Activated naive CD8-positive, alpha-beta T cell (primary cell): ENCODE results near the gene C1QTNF12.
A peak's percentile ranks its signal among the peaks of the same experiment; 100 is the strongest.

Experiments used
- H3K27ac Mint-ChIP-seq: one replicate; pipeline ENCODE4 v1.8.0; 2021; ENCODE audit warnings: mixed read lengths
- H3K27me3 Mint-ChIP-seq: one replicate; pipeline ENCODE4 v1.8.0; 2021; ENCODE audit warnings: mixed read lengths
- H3K36me3 Mint-ChIP-seq: one replicate; pipeline ENCODE4 v1.8.0; 2021; ENCODE audit warnings: mixed read lengths
- H3K4me1 Mint-ChIP-seq: one replicate; pipeline ENCODE4 v1.8.0; 2021; ENCODE audit warnings: low read depth, mixed read lengths
- H3K4me3 Mint-ChIP-seq: one replicate; pipeline ENCODE4 v1.8.0; 2021; ENCODE audit warnings: mild to moderate bottlenecking, mixed read lengths
- H3K9me3 Mint-ChIP-seq: one replicate; pipeline ENCODE4 v1.8.0; 2021; ENCODE audit warnings: low read depth, mixed read lengths

Gene C1QTNF12

DNA sequence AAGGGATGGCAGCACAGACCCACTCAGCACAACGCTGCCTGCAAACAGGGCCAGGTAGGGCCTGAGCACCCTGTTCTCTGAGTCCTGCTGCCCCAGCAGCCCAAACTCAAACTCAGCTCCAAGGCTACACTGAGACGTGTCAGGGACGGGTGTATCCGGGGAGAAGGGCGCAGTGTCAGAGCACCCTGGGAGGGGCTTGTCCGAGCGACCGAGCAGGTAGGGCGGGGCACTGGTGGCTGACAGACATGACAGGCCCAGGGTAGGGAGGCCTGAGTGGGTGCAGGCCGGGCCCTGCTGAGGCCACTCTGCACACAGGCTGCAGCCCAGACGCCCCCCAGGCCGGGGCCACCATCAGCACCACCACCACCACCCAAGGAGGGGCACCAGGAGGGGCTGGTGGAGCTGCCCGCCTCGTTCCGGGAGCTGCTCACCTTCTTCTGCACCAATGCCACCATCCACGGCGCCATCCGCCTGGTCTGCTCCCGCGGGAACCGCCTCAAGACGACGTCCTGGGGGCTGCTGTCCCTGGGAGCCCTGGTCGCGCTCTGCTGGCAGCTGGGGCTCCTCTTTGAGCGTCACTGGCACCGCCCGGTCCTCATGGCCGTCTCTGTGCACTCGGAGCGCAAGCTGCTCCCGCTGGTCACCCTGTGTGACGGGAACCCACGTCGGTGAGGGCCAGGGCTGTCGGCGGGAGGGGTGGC, 39.2 kb upstream of the C1QTNF12 start:
- Mint-ChIP-seq H3K27me3 (no peaks in the 10 kb centered on the region), H3K4me1 (no peaks in the 10 kb centered on the region), H3K9me3 (no peaks in the 10 kb centered on the region), H3K4me3 (no peak overlapping the region), H3K36me3 (no peaks in the 10 kb centered on the region), H3K27ac (no peak overlapping the region)

DNA sequence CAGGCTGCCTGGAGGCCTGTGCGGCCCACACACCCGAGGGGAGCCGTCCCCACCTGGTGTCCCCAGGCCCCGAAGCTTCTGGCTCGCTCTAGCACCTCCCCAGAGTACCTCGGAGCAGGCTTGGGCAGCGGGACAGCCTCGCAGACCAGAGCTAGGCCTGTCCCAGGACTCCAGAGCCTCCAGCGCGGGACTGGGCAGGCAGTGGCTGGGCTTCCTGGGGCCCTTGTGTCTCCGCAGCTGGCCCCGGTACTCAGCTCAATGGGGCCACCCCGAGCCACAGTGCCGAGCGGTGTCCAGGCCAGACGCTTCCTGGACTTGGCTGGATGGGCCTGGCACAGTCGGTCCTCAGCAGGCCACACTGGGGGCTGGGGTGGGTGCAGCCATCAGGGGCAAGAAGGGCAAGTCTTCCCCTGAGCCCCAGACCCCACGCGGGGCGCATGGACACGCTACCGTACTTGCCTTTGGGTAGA, 38.6 kb upstream of the C1QTNF12 start:
- Mint-ChIP-seq H3K27ac (no peak overlapping the region), H3K9me3 (no peaks in the 10 kb centered on the region), H3K4me3 (no peak overlapping the region), H3K36me3 (no peaks in the 10 kb centered on the region), H3K27me3 (no peaks in the 10 kb centered on the region), H3K4me1 (no peaks in the 10 kb centered on the region)

DNA sequence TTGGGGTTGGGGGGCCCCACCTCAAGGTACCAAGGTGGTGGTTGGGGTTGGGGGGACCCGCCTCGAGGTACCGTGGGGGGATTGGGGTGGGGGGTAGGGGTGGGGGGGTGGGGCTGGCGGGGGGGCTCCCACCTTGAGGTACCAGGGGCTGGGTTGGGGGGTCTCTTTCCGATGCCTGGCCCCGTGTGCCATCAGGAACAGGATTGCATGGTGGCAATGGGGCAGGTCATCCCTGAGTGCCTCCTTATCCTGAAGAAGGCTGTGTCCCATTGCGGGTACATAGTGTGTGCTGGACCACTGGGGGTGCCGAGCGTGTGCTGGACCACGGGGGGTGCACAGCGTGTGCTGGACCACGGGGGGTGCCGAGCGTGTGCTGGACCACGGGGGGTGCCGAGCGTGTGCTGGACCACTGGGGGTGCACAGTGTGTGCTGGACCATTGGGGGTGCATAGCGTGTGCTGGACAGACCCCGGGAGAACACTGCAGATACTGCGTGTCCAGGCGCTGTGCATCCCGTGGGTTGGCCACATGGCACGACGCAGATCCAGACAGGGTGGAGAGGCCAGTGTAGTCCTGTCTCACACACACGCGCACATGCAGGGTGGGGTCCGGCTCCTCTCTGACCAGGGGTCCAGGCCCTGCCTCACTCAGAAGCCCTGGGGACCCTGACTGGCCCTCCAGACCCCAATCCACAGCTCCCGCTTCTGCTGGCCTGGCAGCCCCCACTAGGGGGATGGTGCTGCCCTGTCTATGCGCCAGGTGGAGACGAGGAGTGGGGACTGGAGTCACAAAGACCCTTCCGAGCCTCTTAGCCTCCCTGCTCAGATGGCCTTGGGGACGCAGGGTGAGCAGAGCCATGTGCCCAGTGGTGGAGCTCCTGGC, 37.9 kb upstream of the C1QTNF12 start:
- no peaks in the 10 kb centered on the region for H3K27me3 Mint-ChIP-seq
- H3K27ac Mint-ChIP-seq, result no peak overlapping the region
- H3K9me3 Mint-ChIP-seq, result no peaks in the 10 kb centered on the region
- no peaks in the 10 kb centered on the region for H3K4me1 Mint-ChIP-seq
- H3K36me3 Mint-ChIP-seq, result no peaks in the 10 kb centered on the region
- no peak overlapping the region for H3K4me3 Mint-ChIP-seq

DNA sequence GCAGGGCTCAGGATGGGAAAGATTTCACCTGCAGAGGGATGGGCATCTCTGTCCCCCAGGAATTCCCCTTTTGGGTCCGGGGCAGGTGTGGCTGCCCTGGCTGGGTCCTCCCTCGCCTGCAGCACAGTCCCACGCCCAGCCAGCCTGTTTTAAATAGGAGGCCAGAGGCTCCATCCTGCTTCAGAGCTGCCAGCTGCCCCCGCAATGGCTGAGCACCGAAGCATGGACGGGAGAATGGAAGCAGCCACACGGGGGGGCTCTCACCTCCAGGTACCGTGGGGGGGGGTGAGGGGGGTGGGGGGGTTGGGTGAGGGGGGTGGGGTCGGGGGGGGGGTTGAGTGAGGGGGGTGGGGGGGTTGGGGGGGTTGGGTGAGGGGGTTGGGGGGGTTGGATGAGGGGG, 37.3 kb upstream of the C1QTNF12 start:
- Mint-ChIP-seq H3K27ac (no peak overlapping the region), H3K36me3 (no peaks in the 10 kb centered on the region), H3K27me3 (no peaks in the 10 kb centered on the region), H3K4me3 (no peak overlapping the region), H3K9me3 (no peaks in the 10 kb centered on the region), H3K4me1 (no peaks in the 10 kb centered on the region)

DNA sequence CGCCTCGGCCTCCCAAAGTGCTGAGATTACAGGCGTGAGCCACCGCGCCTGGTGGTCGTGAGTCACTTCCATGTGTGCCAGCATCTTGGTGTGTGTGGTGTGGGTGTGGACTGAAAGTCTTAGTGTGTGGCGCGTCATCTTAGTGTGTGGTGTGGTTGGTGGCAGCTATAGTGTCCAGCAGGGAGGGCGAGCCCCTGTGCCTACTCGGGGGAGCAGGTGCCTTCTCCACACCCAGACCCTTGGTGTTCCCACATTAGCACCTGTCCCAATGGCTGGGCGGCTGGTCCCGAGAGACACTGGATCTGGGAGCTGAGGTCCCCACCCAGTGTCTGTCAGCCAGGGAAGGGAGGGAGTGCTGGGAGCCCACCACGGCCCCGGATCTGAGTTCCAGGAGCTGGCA, 36.5 kb upstream of the C1QTNF12 start:
- Mint-ChIP-seq H3K9me3 (no peaks in the 10 kb centered on the region), H3K4me1 (no peaks in the 10 kb centered on the region), H3K36me3 (no peaks in the 10 kb centered on the region), H3K4me3 (no peak overlapping the region), H3K27me3 (no peaks in the 10 kb centered on the region), H3K27ac (no peak overlapping the region)

DNA sequence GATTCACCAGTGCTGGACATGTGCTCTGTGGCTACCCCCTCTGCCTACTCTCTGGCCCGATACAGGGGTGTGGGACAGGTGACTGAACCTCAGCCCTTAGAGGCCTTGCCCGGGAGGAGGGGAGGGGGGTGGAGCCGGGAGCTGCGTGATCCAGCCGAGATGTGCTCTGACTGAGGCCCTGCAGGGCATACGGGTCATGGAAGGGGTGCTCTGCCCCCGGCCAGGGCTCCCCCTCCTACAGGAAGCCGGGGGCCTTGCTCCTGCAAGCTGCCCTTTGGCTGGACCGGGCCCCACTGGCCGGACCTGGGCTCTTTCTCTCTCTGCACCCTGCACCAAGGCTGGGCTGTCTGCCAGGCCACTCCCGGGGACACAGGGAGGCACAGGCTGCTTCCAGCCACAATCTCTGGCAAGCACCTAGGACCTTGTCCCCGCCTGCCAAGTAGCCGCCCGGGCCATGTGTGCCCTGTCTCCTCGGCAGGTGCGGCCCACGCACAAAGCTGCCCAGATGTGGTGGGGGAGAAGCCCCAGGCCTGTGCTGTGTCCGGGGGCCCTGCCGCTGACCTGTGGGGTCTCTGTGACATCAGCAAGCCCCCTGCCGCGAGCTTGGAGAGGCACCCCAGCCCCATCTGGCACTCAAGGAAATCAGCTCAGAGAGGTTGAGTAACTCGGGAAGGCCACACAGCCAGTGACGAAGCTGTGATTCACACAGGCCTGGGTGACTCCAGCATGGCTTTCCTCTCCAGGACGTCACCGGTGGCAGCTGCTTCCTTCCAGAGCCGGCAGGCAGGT, 35.2 kb upstream of the C1QTNF12 start:
- Mint-ChIP-seq H3K36me3 (no peaks in the 10 kb centered on the region), H3K9me3 (no peaks in the 10 kb centered on the region), H3K4me1 (no peaks in the 10 kb centered on the region), H3K27ac (no peak overlapping the region), H3K4me3 (no peak overlapping the region), H3K27me3 (no peaks in the 10 kb centered on the region)

DNA sequence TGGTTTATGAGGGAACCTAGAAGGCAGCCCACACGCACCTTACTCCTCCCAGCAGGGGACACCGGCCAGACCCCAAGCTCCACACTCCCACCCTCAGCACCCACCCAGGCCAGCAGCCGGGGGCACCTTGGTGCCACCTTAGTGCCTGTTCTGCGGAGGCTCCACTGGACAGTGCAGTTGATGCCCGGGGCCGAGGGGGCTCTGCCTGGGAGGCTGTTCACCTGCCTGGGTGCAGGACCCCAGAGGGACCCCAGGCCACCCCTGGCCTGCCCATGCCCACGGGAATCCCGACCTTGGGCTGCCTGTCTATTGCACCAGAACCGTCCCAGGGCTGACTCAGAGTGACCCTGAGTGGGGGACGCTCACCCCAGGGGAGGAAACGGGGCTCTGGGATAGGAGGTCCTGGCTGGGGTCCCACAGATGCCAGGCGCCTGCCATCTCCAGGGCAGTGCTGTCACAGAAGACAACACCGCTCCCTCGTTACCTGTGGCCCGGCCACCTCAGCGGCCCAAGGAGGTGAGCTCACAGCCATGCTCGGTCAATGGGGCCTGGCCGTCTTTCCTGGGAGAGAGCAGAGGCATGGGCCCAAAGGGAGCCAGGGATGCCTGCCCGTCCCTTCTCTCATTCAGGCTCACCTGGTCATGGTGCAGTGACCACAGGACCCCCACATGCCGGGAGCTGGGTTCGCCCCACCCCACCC, 34.4 kb upstream of the C1QTNF12 start:
- Mint-ChIP-seq H3K27me3 (no peaks in the 10 kb centered on the region), H3K9me3 (no peaks in the 10 kb centered on the region), H3K27ac (no peak overlapping the region), H3K4me3 (no peak overlapping the region), H3K4me1 (no peaks in the 10 kb centered on the region), H3K36me3 (no peaks in the 10 kb centered on the region)

DNA sequence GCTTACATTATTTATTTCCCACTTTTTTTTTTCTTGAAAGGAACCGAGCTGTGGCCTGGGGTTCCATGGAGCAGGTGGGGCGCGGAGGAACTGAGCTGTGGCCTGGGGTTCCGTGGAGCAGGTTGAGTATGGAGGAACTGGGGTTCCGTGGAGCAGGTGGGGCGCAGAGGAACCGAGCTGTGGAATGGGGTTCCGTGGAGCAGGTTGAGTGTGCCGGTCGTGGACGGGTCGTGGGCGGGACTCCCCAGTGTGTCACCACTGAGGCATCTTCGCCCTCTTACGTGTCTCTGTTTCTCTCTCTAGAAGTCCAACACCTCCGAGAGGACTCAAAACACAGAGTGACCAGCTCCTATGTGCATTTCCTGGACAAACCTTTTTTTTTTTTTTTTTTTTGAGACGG, 32.5 kb upstream of the C1QTNF12 start:
- no peaks in the 10 kb centered on the region for H3K27me3 Mint-ChIP-seq
- H3K4me3 Mint-ChIP-seq, result no peak overlapping the region
- no peaks in the 10 kb centered on the region for H3K36me3 Mint-ChIP-seq
- H3K9me3 Mint-ChIP-seq, result no peaks in the 10 kb centered on the region
- H3K27ac Mint-ChIP-seq, result no peak overlapping the region
- peaks cover 4% of the 10 kb centered on the region for H3K4me1 Mint-ChIP-seq

DNA sequence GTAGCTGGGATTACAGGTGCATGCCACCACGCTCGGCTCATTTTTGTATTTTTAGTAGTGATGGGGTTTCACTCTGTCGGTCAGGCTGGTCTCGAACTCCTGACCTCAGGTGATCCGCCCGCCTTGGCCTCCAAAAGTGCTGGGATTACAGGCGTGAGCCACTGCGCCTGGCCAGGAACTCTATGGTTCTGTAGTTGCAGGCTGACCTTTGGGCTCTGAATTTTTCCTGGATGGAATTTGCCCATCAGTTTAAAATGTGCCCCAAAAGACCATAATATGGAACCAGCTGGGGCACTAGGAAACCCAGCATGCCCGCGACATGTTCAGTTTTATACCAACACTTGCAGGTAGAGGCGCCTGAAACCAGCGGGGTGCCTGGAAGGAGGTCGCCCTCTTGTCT, 32.1 kb upstream of the C1QTNF12 start:
- no peaks in the 10 kb centered on the region for H3K27me3 Mint-ChIP-seq
- H3K4me3 Mint-ChIP-seq, result no peak overlapping the region
- no peak overlapping the region for H3K27ac Mint-ChIP-seq
- no peaks in the 10 kb centered on the region for H3K36me3 Mint-ChIP-seq
- peaks cover 4% of the 10 kb centered on the region for H3K4me1 Mint-ChIP-seq
- H3K9me3 Mint-ChIP-seq, result no peaks in the 10 kb centered on the region

DNA sequence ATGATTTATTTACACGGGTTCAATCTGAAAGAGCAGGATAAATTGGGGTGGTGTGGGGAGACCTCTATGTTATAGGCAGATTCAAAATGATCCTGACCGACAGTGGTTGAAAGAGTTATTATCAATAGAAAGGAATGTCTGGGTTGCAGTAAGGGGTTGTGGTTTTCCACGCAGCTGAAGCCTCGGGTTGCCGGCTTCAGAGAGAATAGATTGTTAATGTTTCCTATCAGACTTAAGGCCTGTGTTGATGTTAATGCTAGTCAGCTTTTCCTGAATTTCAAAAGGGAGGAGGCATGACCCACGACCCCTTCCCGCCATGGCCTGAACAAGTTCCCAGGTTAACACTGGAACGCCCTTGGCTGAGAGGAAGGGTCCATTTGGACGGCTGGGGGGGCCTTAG, 29.3 kb upstream of the C1QTNF12 start:
- H3K4me1 Mint-ChIP-seq, result peaks cover 22% of the 10 kb centered on the region
- peaks cover 2% of the 10 kb centered on the region for H3K36me3 Mint-ChIP-seq
- H3K27ac Mint-ChIP-seq, result no peak overlapping the region
- H3K9me3 Mint-ChIP-seq, result no peaks in the 10 kb centered on the region
- H3K27me3 Mint-ChIP-seq, result no peaks in the 10 kb centered on the region
- H3K4me3 Mint-ChIP-seq, result peak overlapping the region; percentile 66

DNA sequence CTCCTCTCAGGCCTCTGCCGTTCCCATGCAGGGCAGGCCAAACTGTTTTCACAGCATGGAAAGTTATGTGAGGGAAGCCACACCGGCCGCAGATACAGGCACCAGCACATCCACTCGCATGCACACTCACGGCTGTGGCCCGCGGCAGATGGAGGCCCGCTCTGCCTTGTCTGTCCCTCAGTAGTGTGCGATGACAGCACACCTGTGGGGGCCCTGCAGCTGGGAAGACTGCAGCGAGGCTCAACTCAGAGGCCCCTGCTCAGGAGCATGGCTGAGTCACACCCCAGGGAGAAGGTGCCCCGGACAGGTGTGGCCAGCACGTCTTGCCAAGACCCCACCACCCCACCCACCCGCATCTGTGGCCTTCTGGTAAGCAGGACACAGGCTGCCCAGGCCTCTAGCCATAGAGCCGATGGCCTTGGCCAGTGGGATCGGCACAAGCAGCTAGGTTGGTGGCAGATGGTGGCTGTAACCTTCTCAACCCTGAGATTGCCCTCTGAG, 28.5 kb upstream of the C1QTNF12 start:
- no peak overlapping the region for H3K27ac Mint-ChIP-seq
- no peaks in the 10 kb centered on the region for H3K27me3 Mint-ChIP-seq
- H3K36me3 Mint-ChIP-seq, result peaks cover 2% of the 10 kb centered on the region
- H3K4me3 Mint-ChIP-seq, result peak overlapping the region; percentile 73
- H3K4me1 Mint-ChIP-seq, result peaks cover 31% of the 10 kb centered on the region
- no peaks in the 10 kb centered on the region for H3K9me3 Mint-ChIP-seq

DNA sequence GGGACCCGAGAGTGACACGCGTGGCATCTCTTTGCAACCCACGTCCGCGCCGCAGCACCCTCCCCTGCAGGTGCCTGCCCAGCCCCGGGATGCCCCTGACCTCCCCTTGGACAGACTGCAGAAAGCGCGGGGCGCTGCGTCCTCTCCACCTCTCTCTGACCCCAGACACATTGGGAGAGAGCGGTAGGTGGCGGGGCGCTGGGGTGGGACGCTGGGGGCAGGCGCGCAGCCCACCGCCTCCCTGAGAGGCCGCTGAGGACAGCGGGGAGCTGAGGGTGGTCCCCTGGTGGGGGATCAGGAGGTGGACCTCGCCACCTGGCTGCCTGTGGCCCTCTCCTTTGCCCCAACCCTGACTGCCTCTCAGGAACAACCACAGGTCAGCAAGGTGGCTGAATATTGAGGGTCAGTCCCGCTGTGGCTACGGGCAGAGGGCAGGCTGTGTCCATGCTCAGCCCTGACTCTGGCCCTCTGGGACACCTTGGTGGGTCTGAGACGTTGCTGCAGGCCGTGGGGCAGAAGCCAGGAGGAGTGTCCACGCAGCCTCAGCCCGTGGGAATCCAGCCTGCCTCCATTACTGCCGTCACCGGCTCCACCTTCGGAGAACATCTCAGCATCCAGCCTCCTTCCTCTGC, 27.9 kb upstream of the C1QTNF12 start:
- H3K4me1 Mint-ChIP-seq, result peaks cover 37% of the 10 kb centered on the region
- peak overlapping the region; percentile 73 for H3K4me3 Mint-ChIP-seq
- no peaks in the 10 kb centered on the region for H3K9me3 Mint-ChIP-seq
- H3K27ac Mint-ChIP-seq, result no peak overlapping the region
- H3K27me3 Mint-ChIP-seq, result no peaks in the 10 kb centered on the region
- peaks cover 2% of the 10 kb centered on the region for H3K36me3 Mint-ChIP-seq

DNA sequence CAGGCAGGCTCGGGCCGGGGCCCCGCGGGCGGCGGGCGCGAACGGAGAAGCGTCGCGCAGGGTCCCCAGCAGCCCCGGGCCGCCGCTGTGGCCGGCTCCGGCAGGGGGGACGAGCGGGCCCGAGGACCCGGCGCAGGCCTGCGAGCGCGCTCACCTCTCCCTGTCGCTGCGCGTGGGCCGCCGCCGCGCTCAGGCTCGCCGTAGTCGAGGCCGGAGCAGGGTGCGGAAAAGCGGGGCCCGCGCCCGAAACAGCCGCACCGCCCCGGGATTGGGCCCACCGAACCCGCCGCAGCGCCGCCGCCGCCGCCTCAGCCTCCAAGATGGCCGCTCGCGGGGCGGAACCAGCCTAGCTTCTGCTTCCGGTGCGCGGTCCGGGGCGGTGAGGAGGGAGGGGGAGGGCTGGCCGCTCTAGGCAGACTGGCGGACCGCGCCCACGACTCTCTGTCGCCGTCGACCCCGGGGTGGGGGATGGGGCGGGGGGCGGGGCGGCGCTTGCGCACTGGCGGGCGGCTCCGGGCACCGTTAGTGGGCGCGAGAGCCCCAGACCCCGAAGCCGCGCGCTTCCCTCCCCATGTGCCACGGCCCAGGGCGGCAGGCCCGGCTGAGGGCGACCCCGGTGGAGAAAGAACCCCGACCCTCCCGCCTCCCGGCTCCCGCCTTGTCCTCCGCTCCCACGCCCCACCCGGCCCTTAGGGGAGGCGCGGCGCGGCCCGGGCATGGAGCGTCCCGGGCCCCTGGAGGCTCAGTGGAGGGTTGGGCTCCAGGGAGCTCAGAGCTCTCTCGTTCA, 27.2 kb upstream of the C1QTNF12 start, which contains the start of gene UBE2J2:
Gene UBE2J2, minus strand, starts transcription at position 343 of the 787 bp plus-strand sequence. CDS start 5,862 bp downstream, outside the sequence.
- peak within 1 kb of the TSS; percentile 81 for H3K27ac Mint-ChIP-seq
- H3K9me3 Mint-ChIP-seq, result no peaks in the 10 kb centered on the region
- peak within 1 kb of the TSS; percentile 90 for H3K4me3 Mint-ChIP-seq
- H3K27me3 Mint-ChIP-seq, result no peaks in the 10 kb centered on the region
- peaks cover 37% of the 10 kb centered on the region for H3K4me1 Mint-ChIP-seq
- peaks cover 2% of the 10 kb centered on the region for H3K36me3 Mint-ChIP-seq
